Suprapubic skin (tissue), 3 donors: Measurements from ENCODE around the gene KCNG1.

Experiments
- CTCF ChIP-seq, 2 donors: fragments of 200-600 bp in 1 of 2; fragments of 450-650 bp in 1 of 2; sonication (generic) in 1 of 2; IDR thresholded peaks; one replicate each; pipeline ENCODE4 v1.5.1; 2016 to 2019; ENCODE audit warnings: antibody characterized with exemption in 2 of 2, mild to moderate bottlenecking in 1 of 2, moderate library complexity in 1 of 2
- POLR2AphosphoS5 ChIP-seq, 3 donors: sonication (generic); formaldehyde crosslinking; IDR thresholded peaks; one replicate each; pipeline ENCODE4 v1.6.1; 2017; ENCODE audit warnings: antibody characterized with exemption in 3 of 3

GRCh38 chr20:51034476-51034875 lies 11.6 kb upstream of the KCNG1 start:
- TF ChIP-seq POLR2AphosphoS5 (IDR thresholded peaks at IDR 0.05) (no peak), CTCF (IDR thresholded peaks at IDR 0.05) (no peak)
